Smooth muscle cell of the brain vasculature (primary cell): ENCODE results near the gene TENM4.
A peak's percentile ranks its signal among the peaks of the same experiment; 100 is the strongest.
"Not testable (repeated sequence)": the region's sequence is repeated elsewhere in the genome, so short reads cannot be mapped to it uniquely, and the experiment has no call there.

ENCODE experiments used
- DNase-seq: peaks from one replicate; pipeline ENCODE4 v3.0.0-alpha.2; 2012; ENCODE audit warnings: low read depth, low spot score

TENM4 gene

GRCh38 chr11:78647986-78648875 is 792.6 kb downstream of the TENM4 start:
- DNase-seq, result no peak

- no peak for DNase-seq
These were observed 793.4 kb downstream of the TENM4 start for GRCh38 chr11:78647266-78647915.

- no peak for DNase-seq
These were observed 794.2 kb downstream of the TENM4 start for GRCh38 chr11:78646564-78647185.

GRCh38 chr11:78645226-78646202 is 795.3 kb downstream of the TENM4 start:
- DNase-seq, result peak; percentile 56

- no peak for DNase-seq
These were observed 797.2 kb downstream of the TENM4 start for GRCh38 chr11:78643676-78644056.

GRCh38 chr11:78642979-78643675 is 797.7 kb downstream of the TENM4 start:
- DNase-seq, result no peak

GRCh38 chr11:78641541-78641940 is 799.3 kb downstream of the TENM4 start:
- DNase-seq, result no peak

GRCh38 chr11:78638704-78639380 is 802.0 kb downstream of the TENM4 start:
- no peak for DNase-seq

GRCh38 chr11:78637527-78637926 is 803.3 kb downstream of the TENM4 start:
- not testable (repeated sequence) for DNase-seq

GRCh38 chr11:78635814-78636506 is 804.9 kb downstream of the TENM4 start:
- no peak for DNase-seq

- no peak for DNase-seq
These were observed 807.1 kb downstream of the TENM4 start for GRCh38 chr11:78633516-78634310.

- no peak for DNase-seq
These were observed 810.1 kb downstream of the TENM4 start for GRCh38 chr11:78630561-78631303.

GRCh38 chr11:78630155-78630554 is 810.7 kb downstream of the TENM4 start:
- DNase-seq, result no peak

- DNase-seq, result no peak
These were observed 818.2 kb downstream of the TENM4 start for GRCh38 chr11:78622666-78623065.

- no peak for DNase-seq
These were observed 820.7 kb downstream of the TENM4 start for GRCh38 chr11:78620159-78620558.

- no peak for DNase-seq
These were observed 825.1 kb downstream of the TENM4 start for GRCh38 chr11:78615724-78616123.

GRCh38 chr11:78613378-78613813 is 827.4 kb downstream of the TENM4 start:
- DNase-seq, result no peak
